ENCODE data around the gene ACAT2.

GRCh38 chr6:159718634-159719033 is 43.2 kb upstream of the ACAT2 start:
- TF ChIP-seq CTCF (IDR thresholded peaks at IDR 0.05) = no peak
- no peak for TF ChIP-seq EZH2 (IDR thresholded peaks at IDR 0.05; ENCODE audit: borderline replicate concordance, insufficient read depth, low read depth, low read length, poor library complexity, severe bottlenecking)
